GM12878 (cell line): ENCODE measurements around the gene HEPACAM2. TPM values are rescaled to one million over a fixed set of nuclear protein-coding genes. Genes with fewer than 3 reads are reported as not detected.

Source experiments
- ATAC-seq: fragments of 200-7000 bp; cut with Tn5 transposase; 3 replicates; pipeline ENCODE4 v1.9.1; 2020; ENCODE audit warnings: mild to moderate bottlenecking, moderate library complexity
- BruUV-seq: library from RNA; stranded (reverse); fragments of 400-500 nt; replicated peaks from 2 replicates; lab custom pipeline; 2021; lab: Mats Ljungman, UMichigan
- CTCF ChIA-PET: fragments of 300-600 bp; sonication (Branson Sonifier 250); formaldehyde crosslinking; extraction: SDS; loops from one replicate; lab custom pipeline; 2021; ENCODE audit warnings: inconsistent platforms; lab: Yijun Ruan, JAX
- POLR2A ChIA-PET: fragments of 350-600 bp; formaldehyde crosslinking; extraction: SDS; loops from one replicate; lab custom pipeline; 2021; ENCODE audit warnings: inconsistent platforms; lab: Charles Lee
- RAD21 ChIA-PET: fragments of 300-600 bp; sonication (Branson Sonifier 250); formaldehyde crosslinking; loops from one replicate; lab custom pipeline; 2023; ENCODE audit warnings: antibody characterized with exemption; ENCODE audit not compliant: unreplicated experiment; lab: Charles Lee
- SMC1A ChIA-PET: fragments of 300-600 bp; sonication (Branson Sonifier 250); formaldehyde crosslinking; loops from one replicate; lab custom pipeline; 2023; ENCODE audit not compliant: unreplicated experiment, uncharacterized antibody; lab: Charles Lee
- DNase-seq: peaks from one replicate; pipeline ENCODE4 v3.0.0-alpha.2; 2011; ENCODE audit warnings: low read depth, low spot score
- FAIRE-seq: peaks from 3 replicates; lab custom pipeline; 2011; peaks lifted over from hg19 to GRCh38; lab: Jason Lieb, UNC
- H2AFZ ChIP-seq: 2 replicates; pipeline ENCODE4 v1.6.0; 2011; ENCODE audit warnings: low read depth, low read length, control low read depth; ENCODE audit not compliant: control insufficient read depth
- H3K27ac ChIP-seq: 2 replicates; pipeline ENCODE4 v1.5.1; 2011; ENCODE audit warnings: control low read depth; ENCODE audit not compliant: control insufficient read depth, insufficient read depth
- H3K27me3 ChIP-seq, 2 experiments: replicated peaks in 1 of 2; 2 replicates each; pipeline versions ENCODE4 v1.6.0 to v1.6.1; 2011; ENCODE audit warnings: low read length in 1 of 2; ENCODE audit not compliant: control insufficient read depth in 2 of 2, insufficient read depth in 2 of 2
- H3K36me3 ChIP-seq, 2 experiments: 2 replicates each; pipeline ENCODE4 v1.5.1; 2011; ENCODE audit warnings: low read length in 1 of 2; ENCODE audit not compliant: control insufficient read depth in 2 of 2, insufficient read depth in 2 of 2
- H3K4me1 ChIP-seq: 2 replicates; pipeline ENCODE4 v1.6.1; 2011; ENCODE audit warnings: mild to moderate bottlenecking, low read length, moderate library complexity, mixed read lengths; ENCODE audit not compliant: control insufficient read depth, insufficient read depth
- H3K4me2 ChIP-seq: 2 replicates; pipeline ENCODE4 v1.6.0; 2011; ENCODE audit warnings: control low read depth; ENCODE audit not compliant: control insufficient read depth, insufficient read depth
- H3K4me3 ChIP-seq: fragments of 200-600 bp; sonication (generic); 2 replicates; pipeline ENCODE4 v1.5.1; 2016
- H3K79me2 ChIP-seq: 2 replicates; pipeline ENCODE4 v1.6.0; 2011; ENCODE audit warnings: low read length; ENCODE audit not compliant: control insufficient read depth, insufficient read depth
- H3K9ac ChIP-seq: 2 replicates; pipeline ENCODE4 v1.8.0; 2011; ENCODE audit warnings: low read length, control low read depth, mixed read lengths; ENCODE audit not compliant: control insufficient read depth, insufficient read depth
- H3K9me3 ChIP-seq: replicated peaks from 3 replicates; pipeline ENCODE4 v1.5.1; 2011; ENCODE audit warnings: mild to moderate bottlenecking, low read length; ENCODE audit not compliant: control insufficient read depth, insufficient read depth
- H4K20me1 ChIP-seq: 2 replicates; pipeline ENCODE4 v1.6.0; 2011; ENCODE audit not compliant: control insufficient read depth, insufficient read depth
- ASH2L ChIP-seq: fragments of 300-600, 200-600 bp; sonication (generic); IDR thresholded peaks from 2 replicates; pipeline ENCODE4 v1.6.1; 2017; ENCODE audit warnings: low read depth, mild to moderate bottlenecking, borderline replicate concordance
- CREB1 ChIP-seq: IDR thresholded peaks from 2 replicates; pipeline ENCODE4 v1.6.1; 2012; ENCODE audit warnings: low read depth, mild to moderate bottlenecking, inconsistent platforms
- ELK1 ChIP-seq: IDR thresholded peaks from 2 replicates; pipeline ENCODE4 v1.6.1; 2012; ENCODE audit warnings: low read depth, low read length, improper control_type of control experiment
- JUND ChIP-seq: IDR thresholded peaks from 2 replicates; pipeline ENCODE4 v1.6.1; 2012; ENCODE audit warnings: low read depth, mild to moderate bottlenecking, low read length, improper control_type of control experiment, moderate library complexity
- MTA3 ChIP-seq: IDR thresholded peaks from 2 replicates; pipeline ENCODE4 v1.6.1; 2012; ENCODE audit warnings: low read length, inconsistent platforms, borderline replicate concordance
- POLR2AphosphoS2 ChIP-seq: IDR thresholded peaks from 2 replicates; pipeline ENCODE4 v1.6.1; 2011; ENCODE audit warnings: low read depth, mild to moderate bottlenecking, low read length, improper control_type of control experiment, moderate library complexity
- SUZ12 ChIP-seq: fragments of 200-600 bp; sonication (generic); IDR thresholded peaks from one replicate; pipeline ENCODE4 v1.6.1; 2018; ENCODE audit warnings: antibody characterized with exemption, mild to moderate bottlenecking; ENCODE audit not compliant: unreplicated experiment
- YBX1 ChIP-seq: fragments of 450-650 bp; IDR thresholded peaks from 2 replicates; pipeline ENCODE4 v1.6.1; 2016; ENCODE audit warnings: antibody characterized with exemption
- ZNF207 ChIP-seq: fragments of 450-650 bp; IDR thresholded peaks from 2 replicates; pipeline ENCODE4 v1.6.1; 2014; ENCODE audit warnings: antibody characterized with exemption, mild to moderate bottlenecking, borderline replicate concordance
- WGBS: methylation state at CpG from one replicate; pipeline ENCODE4 v1.1.6; 2016; ENCODE audit warnings: low lambda C conversion rate; ENCODE audit not compliant: insufficient replicate concordance, insufficient coverage; ENCODE audit errors: missing lambda C conversion rate; 5-methylcytosine and 5-hydroxymethylcytosine counted together
- in situ Hi-C: fragments of 300-500 bp; cut with MboI; formaldehyde crosslinking; loops from 9 replicates; pipeline ENCODE4 v1.14.3; 2018; ENCODE audit warnings: mixed read lengths
- intact Hi-C: fragments of 100-400 bp; cut with micrococcal nuclease; formaldehyde crosslinking; loops from one replicate; pipeline ENCODE4 v1.14.2; 2022; ENCODE audit not compliant: unreplicated experiment
- polyA plus RNA-seq, 11 experiments: library from polyadenylated mRNA; depleted of rRNA in 4 of 11; unstranded in 6 of 11; stranded (reverse) in 5 of 11; fragments of >200 nt; fragmentation: Nextera tagmentation in 4 of 11; fragmentation: Illumina TruSeq in 1 of 11; extraction: Ambion mirVana in 4 of 11; extraction: Trizol in 1 of 11; gene quantifications; 1 replicate in 1 of 11; 2 replicates in 10 of 11; pipeline versions ENCODE4 v1.2.1 to v1.2.3, GENCODE V29; 2011 to 2016; ENCODE audit warnings: inconsistent platforms in 2 of 11, missing spikeins in 2 of 11, low read depth in 1 of 11
- total RNA-seq, 4 experiments: library from RNA; depleted of rRNA in 3 of 4; stranded (reverse); fragments of >200 nt in 3 of 4; fragmentation: Illumina TruSeq in 1 of 4; extraction: Trizol in 1 of 4; gene quantifications; 2 replicates each; pipeline versions ENCODE4 v1.2.1 to v1.2.3, GENCODE V29; 2013 to 2021
- TF ChIP-seq, protein P1 (sequence below): IDR thresholded peaks from 2 replicates; pipeline ENCODE4 v1.6.1; 2011; ENCODE audit warnings: low read depth, mild to moderate bottlenecking, low read length, moderate library complexity, borderline replicate concordance; ENCODE audit errors: extremely low read depth
- TF ChIP-seq, protein P2 (sequence below): fragments of 450-650 bp; IDR thresholded peaks from 2 replicates; pipeline ENCODE4 v1.6.1; 2018; ENCODE audit warnings: borderline replicate concordance, mild to moderate bottlenecking; ENCODE audit not compliant: partially characterized antibody

HEPACAM2 gene
- total and polyA plus RNA-seq, 10 of the 15 experiments (the other 5 are each of a cell fraction or from before 2014, with no cell fraction given) = 0.04 to 0.58 TPM; not detected in 8

GRCh38 chr7:93138576-93138975, 87.7 kb downstream of the HEPACAM2 start:
- H3K27ac ChIP-seq = no peak overlapping the region
- SMC1A ChIA-PET = interaction anchor here (2.8 kb wide), 1 partner anchor 20 kb away, joined by 12 read pairs; the partner anchor contains the start of gene SAMD9
- ATAC-seq (no peak), FAIRE-seq (no peak), DNase-seq (no peak)
- POLR2A ChIA-PET = no interaction called here
- TF ChIP-seq SUZ12 = no peak
- TF ChIP-seq, protein P1, sequence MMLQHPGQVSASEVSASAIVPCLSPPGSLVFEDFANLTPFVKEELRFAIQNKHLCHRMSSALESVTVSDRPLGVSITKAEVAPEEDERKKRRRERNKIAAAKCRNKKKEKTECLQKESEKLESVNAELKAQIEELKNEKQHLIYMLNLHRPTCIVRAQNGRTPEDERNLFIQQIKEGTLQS = no peak
- TF ChIP-seq POLR2AphosphoS2 = no peak
- no peak for TF ChIP-seq YBX1
- no peak for TF ChIP-seq ELK1
- no peak for TF ChIP-seq CREB1
- no peak for TF ChIP-seq ZNF207
- TF ChIP-seq MTA3 = no peak
- TF ChIP-seq, protein P2, sequence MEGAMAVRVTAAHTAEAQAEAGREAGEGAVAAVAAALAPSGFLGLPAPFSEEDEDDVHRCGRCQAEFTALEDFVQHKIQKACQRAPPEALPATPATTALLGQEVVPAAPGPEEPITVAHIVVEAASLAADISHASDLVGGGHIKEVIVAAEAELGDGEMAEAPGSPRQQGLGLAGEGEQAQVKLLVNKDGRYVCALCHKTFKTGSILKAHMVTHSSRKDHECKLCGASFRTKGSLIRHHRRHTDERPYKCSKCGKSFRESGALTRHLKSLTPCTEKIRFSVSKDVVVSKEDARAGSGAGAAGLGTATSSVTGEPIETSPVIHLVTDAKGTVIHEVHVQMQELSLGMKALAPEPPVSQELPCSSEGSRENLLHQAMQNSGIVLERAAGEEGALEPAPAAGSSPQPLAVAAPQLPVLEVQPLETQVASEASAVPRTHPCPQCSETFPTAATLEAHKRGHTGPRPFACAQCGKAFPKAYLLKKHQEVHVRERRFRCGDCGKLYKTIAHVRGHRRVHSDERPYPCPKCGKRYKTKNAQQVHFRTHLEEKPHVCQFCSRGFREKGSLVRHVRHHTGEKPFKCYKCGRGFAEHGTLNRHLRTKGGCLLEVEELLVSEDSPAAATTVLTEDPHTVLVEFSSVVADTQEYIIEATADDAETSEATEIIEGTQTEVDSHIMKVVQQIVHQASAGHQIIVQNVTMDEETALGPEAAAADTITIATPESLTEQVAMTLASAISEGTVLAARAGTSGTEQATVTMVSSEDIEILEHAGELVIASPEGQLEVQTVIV = no peak
- no peak for TF ChIP-seq ASH2L
- no peak for TF ChIP-seq JUND
- H3K4me1 ChIP-seq = no peaks in the 10 kb centered on the region
- H3K36me3 ChIP-seq = peaks cover 4 to 44% of the 10 kb centered on the region in 2 experiments
- H3K79me2 ChIP-seq = no peaks in the 10 kb centered on the region
- H3K4me3 ChIP-seq = no peak overlapping the region
- WGBS = 96% methylated on average over 4 of the region's 4 CpGs
- no peak overlapping the region for H3K9ac ChIP-seq
- H3K9me3 ChIP-seq = peaks cover 8% of the 10 kb centered on the region
- BruUV-seq = no TSS peak
- no peak overlapping the region for H3K4me2 ChIP-seq
- no peaks in the 10 kb centered on the region for H3K27me3 ChIP-seq
- in situ Hi-C loops (no loop called here), intact Hi-C loops (no loop called here)
- no peak overlapping the region for H2AFZ ChIP-seq
- CTCF ChIA-PET = no interaction called here
- RAD21 ChIA-PET = no interaction called here
- no peaks in the 10 kb centered on the region for H4K20me1 ChIP-seq

Other genes with a start within 250 kb of the HEPACAM2 start
- gene SAMD9, start 108.5 kb downstream of the HEPACAM2 start, total RNA-seq (2014; rRNA removed) = 18.9 and 23.3 TPM in 2 replicates
- gene SAMD9, start 108.5 kb downstream of the HEPACAM2 start, total RNA-seq (2014; rRNA removed; fragmentation: Illumina TruSeq; extraction: Trizol) = 32.5 and 34.1 TPM in 2 replicates
- gene SAMD9, start 108.5 kb downstream of the HEPACAM2 start, total RNA-seq (2021) = 18.1 and 19.2 TPM in 2 replicates
- gene SAMD9, start 108.5 kb downstream of the HEPACAM2 start, polyA plus RNA-seq (2011; rRNA removed) = 37.1 and 76.8 TPM in 2 replicates
- 23.8 and 32.5 TPM in 2 replicates for gene SAMD9, start 108.5 kb downstream of the HEPACAM2 start, polyA plus RNA-seq (2014; fragmentation: Illumina TruSeq; extraction: Trizol)
- 1 to 10 TPM; 6.4 to 8.3 TPM for gene SAMD9, start 108.5 kb downstream of the HEPACAM2 start, polyA plus RNA-seq (2014; fragmentation: Nextera tagmentation; extraction: Ambion mirVana)
- 8.4 and 10.8 TPM in 2 replicates for gene SAMD9, start 108.5 kb downstream of the HEPACAM2 start, polyA plus RNA-seq (2014; rRNA removed)
- 10 to 100 TPM in 1 of 2 experiments, 1 to 10 TPM in 1; 9.6 to 12.1 TPM for gene SAMD9, start 108.5 kb downstream of the HEPACAM2 start, polyA plus RNA-seq (2016; fragmentation: Nextera tagmentation; extraction: Ambion mirVana)
- 28.2 and 38.1 TPM in 2 replicates for gene SAMD9L, start 78.1 kb downstream of the HEPACAM2 start, total RNA-seq (2014; rRNA removed)
- 45.4 and 51.8 TPM in 2 replicates for gene SAMD9L, start 78.1 kb downstream of the HEPACAM2 start, total RNA-seq (2014; rRNA removed; fragmentation: Illumina TruSeq; extraction: Trizol)
- gene SAMD9L, start 78.1 kb downstream of the HEPACAM2 start, total RNA-seq (2021) = 29.9 and 34.7 TPM in 2 replicates
- 51.3 and 87.8 TPM in 2 replicates for gene SAMD9L, start 78.1 kb downstream of the HEPACAM2 start, polyA plus RNA-seq (2011; rRNA removed)
- gene SAMD9L, start 78.1 kb downstream of the HEPACAM2 start, polyA plus RNA-seq (2014; fragmentation: Illumina TruSeq; extraction: Trizol) = 38.4 and 51.0 TPM in 2 replicates
- 10 to 100 TPM; 22.3 to 29.2 TPM for gene SAMD9L, start 78.1 kb downstream of the HEPACAM2 start, polyA plus RNA-seq (2014; fragmentation: Nextera tagmentation; extraction: Ambion mirVana)
- gene SAMD9L, start 78.1 kb downstream of the HEPACAM2 start, polyA plus RNA-seq (2014; rRNA removed) = 24.1 and 26.9 TPM in 2 replicates
- 10 to 100 TPM; 28.6 to 30.4 TPM for gene SAMD9L, start 78.1 kb downstream of the HEPACAM2 start, polyA plus RNA-seq (2016; fragmentation: Nextera tagmentation; extraction: Ambion mirVana)
- 16.3 and 19.0 TPM in 2 replicates for gene VPS50, start 5.9 kb upstream of the HEPACAM2 start, total RNA-seq (2014; rRNA removed)
- 21.3 and 22.0 TPM in 2 replicates for gene VPS50, start 5.9 kb upstream of the HEPACAM2 start, total RNA-seq (2014; rRNA removed; fragmentation: Illumina TruSeq; extraction: Trizol)
- 17.7 and 18.2 TPM in 2 replicates for gene VPS50, start 5.9 kb upstream of the HEPACAM2 start, total RNA-seq (2021)
- 17.7 and 27.1 TPM in 2 replicates for gene VPS50, start 5.9 kb upstream of the HEPACAM2 start, polyA plus RNA-seq (2011; rRNA removed)
- gene VPS50, start 5.9 kb upstream of the HEPACAM2 start, polyA plus RNA-seq (2014; fragmentation: Illumina TruSeq; extraction: Trizol) = 11.5 and 16.5 TPM in 2 replicates
- 1 to 10 TPM; 4.0 to 5.6 TPM for gene VPS50, start 5.9 kb upstream of the HEPACAM2 start, polyA plus RNA-seq (2014; fragmentation: Nextera tagmentation; extraction: Ambion mirVana)
- 8.5 and 9.5 TPM in 2 replicates for gene VPS50, start 5.9 kb upstream of the HEPACAM2 start, polyA plus RNA-seq (2014; rRNA removed)
- gene VPS50, start 5.9 kb upstream of the HEPACAM2 start, polyA plus RNA-seq (2016; fragmentation: Nextera tagmentation; extraction: Ambion mirVana) = 10 to 100 TPM; 16.1 to 17.7 TPM